Testis (tissue), 3 donors: ENCODE results near the gene GCNA. TPM values are rescaled to one million over a fixed set of nuclear protein-coding genes. Genes with fewer than 3 reads are reported as not detected.
"Not testable (repeated sequence)": the region's sequence is repeated elsewhere in the genome, so short reads cannot be mapped to it uniquely, and the experiment has no call there.

Experiments
- DNase-seq: peaks from one replicate; pipeline ENCODE4 v3.0.0-alpha.2; 2019
- H3K27ac ChIP-seq, 2 donors: fragments of 200-600 bp; sonication (generic); one replicate each; pipeline ENCODE4 v1.5.1; 2019
- H3K27me3 ChIP-seq: fragments of 200-600 bp; sonication (generic); one replicate; pipeline ENCODE4 v1.5.1; 2019
- H3K36me3 ChIP-seq: fragments of 200-600 bp; sonication (generic); one replicate; pipeline ENCODE4 v1.5.1; 2017; ENCODE audit warnings: low read depth; ENCODE audit errors: missing control alignments
- H3K4me1 ChIP-seq: fragments of 200-600 bp; sonication (generic); one replicate; pipeline ENCODE4 v1.5.1; 2019
- H3K4me3 ChIP-seq, 2 donors: fragments of 200-600 bp; sonication (generic); one replicate each; pipeline ENCODE4 v1.5.1; 2017 to 2019
- H3K9me3 ChIP-seq: fragments of 200-600 bp; sonication (generic); one replicate; pipeline ENCODE4 v1.5.1; 2017
- POLR2A ChIP-seq: fragments of 450-650 bp; IDR thresholded peaks from one replicate; pipeline ENCODE4 v1.6.1; 2017; ENCODE audit warnings: antibody characterized with exemption, mild to moderate bottlenecking, moderate library complexity
- WGBS, 2 donors: methylation state at CpG; one replicate each; pipeline ENCODE4 v1.1.5; 2018; 5-methylcytosine and 5-hydroxymethylcytosine counted together
- intact Hi-C: fragments of 100-400 bp; cut with DNase I; formaldehyde crosslinking; loops from one replicate; pipeline ENCODE4 v1.15.1; 2023; ENCODE audit warnings: low total_unique reads
- polyA plus RNA-seq: library from polyadenylated mRNA; stranded (reverse); fragments of 350-450 nt; fragmentation: Illumina TruSeq; extraction: RNeasy Lipid Tissue Mini Kit (QIAGEN cat#74804); gene quantifications from one replicate; pipeline ENCODE4 v1.2.3, GENCODE V29; 2014; ENCODE audit warnings: low read depth, low replicate concordance; ENCODE audit not compliant: insufficient read depth
- total RNA-seq, 2 donors: library from RNA; depleted of rRNA; stranded (reverse); fragments of >200 nt; gene quantifications; one replicate each; pipeline ENCODE4 v1.2.3, GENCODE V29; 2016
- TF ChIP-seq, protein P1 (sequence below), 3 experiments: fragments of 450-650 bp in 2 of 3; fragments of 200-600 bp in 1 of 3; sonication (generic) in 1 of 3; IDR thresholded peaks; one replicate each; pipeline ENCODE4 v1.5.1; 2016 to 2019; ENCODE audit warnings: antibody characterized with exemption in 3 of 3, mild to moderate bottlenecking in 2 of 3, moderate library complexity in 1 of 3

The GCNA gene
- total and polyA plus RNA-seq, 3 donors from 2014 or later, result 18.4 to 30.7 (median 30.0) TPM

DNA sequence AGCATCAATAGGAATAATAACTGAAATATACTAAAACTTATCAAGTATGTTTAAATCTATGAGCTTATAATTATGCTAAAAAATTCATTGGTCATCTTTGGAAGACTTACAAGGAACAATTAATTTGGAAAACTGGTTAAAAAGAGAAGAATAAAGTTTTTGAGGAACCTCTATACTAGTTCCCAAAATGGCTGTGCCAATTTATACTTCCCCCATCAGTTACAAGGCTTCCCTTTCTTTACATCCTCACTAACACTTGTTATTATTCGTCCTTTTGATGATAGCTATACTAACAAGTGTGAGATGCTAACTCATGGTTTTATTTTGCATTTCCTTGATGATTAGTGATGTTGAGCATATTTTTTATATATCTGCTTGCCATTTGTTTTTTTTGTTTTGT is 28.3 kb upstream of the GCNA start:
- no peaks in the 10 kb centered on the region for H3K36me3 ChIP-seq
- H3K4me3 ChIP-seq, result no peak overlapping the region
- 82 to 92% methylated on average over 1 of the region's 1 CpG for whole genome bisulfite sequencing, 2 donors
- no peaks in the 10 kb centered on the region for H3K27me3 ChIP-seq
- no peak for DNase-seq
- H3K9me3 ChIP-seq, result no peaks in the 10 kb centered on the region
- no peak for TF ChIP-seq POLR2A
- TF ChIP-seq, protein P1, sequence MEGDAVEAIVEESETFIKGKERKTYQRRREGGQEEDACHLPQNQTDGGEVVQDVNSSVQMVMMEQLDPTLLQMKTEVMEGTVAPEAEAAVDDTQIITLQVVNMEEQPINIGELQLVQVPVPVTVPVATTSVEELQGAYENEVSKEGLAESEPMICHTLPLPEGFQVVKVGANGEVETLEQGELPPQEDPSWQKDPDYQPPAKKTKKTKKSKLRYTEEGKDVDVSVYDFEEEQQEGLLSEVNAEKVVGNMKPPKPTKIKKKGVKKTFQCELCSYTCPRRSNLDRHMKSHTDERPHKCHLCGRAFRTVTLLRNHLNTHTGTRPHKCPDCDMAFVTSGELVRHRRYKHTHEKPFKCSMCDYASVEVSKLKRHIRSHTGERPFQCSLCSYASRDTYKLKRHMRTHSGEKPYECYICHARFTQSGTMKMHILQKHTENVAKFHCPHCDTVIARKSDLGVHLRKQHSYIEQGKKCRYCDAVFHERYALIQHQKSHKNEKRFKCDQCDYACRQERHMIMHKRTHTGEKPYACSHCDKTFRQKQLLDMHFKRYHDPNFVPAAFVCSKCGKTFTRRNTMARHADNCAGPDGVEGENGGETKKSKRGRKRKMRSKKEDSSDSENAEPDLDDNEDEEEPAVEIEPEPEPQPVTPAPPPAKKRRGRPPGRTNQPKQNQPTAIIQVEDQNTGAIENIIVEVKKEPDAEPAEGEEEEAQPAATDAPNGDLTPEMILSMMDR (IDR thresholded peaks at IDR 0.05), result no peak
- H3K4me1 ChIP-seq, result no peaks in the 10 kb centered on the region
- H3K27ac ChIP-seq, result no peak overlapping the region
- intact Hi-C loops, result no loop called here

DNA sequence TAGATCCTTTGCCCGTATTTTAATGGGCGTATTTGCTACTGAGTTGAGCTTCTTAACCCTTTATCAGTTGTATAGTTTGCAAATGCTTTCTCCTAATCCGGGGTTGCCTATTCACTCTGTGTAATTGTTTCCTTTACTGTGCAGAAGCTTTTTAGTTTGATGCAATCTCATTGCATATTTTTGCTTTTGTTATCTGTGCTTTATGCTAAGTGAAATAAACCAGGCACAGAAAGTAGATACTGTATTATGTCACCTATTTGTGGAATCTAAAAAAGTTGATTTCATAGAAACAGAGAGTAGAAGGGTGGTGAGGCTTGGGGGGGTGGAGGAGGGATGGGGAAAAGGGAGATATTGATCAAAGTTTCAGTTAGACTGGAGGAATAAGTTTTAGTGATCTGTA is 27.7 kb upstream of the GCNA start:
- DNase-seq, result no peak
- H3K4me1 ChIP-seq, result no peaks in the 10 kb centered on the region
- H3K36me3 ChIP-seq, result no peaks in the 10 kb centered on the region
- intact Hi-C loops, result no loop called here
- no peak for TF ChIP-seq POLR2A
- TF ChIP-seq, protein P1 (IDR thresholded peaks at IDR 0.05), result no peak
- H3K27ac ChIP-seq, result no peak overlapping the region
- WGBS, 2 donors, result 69 to 88% methylated on average over 3 of the region's 3 CpGs
- no peak overlapping the region for H3K4me3 ChIP-seq
- H3K9me3 ChIP-seq, result no peaks in the 10 kb centered on the region
- no peaks in the 10 kb centered on the region for H3K27me3 ChIP-seq

DNA sequence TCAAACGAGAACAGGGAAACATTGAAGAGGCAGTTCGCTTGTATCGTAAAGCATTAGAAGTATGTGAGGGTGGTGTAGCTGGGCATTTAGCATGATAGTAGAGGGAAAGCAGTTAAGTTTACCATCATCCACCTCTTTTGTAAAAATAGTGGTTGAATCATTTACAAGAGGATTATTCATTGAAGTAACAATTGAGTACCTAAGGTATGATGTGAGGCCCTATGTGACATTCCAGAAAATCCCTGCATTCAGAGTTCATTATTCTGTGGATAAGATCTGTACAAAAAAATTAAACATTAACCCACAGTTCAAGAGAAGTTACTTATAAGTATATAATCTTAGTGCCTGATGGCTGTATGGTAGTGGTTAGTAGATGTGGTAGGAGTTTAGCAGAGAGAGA is 22.2 kb upstream of the GCNA start:
- Histone ChIP-seq H3K36me3 (no peaks in the 10 kb centered on the region), H3K27me3 (no peaks in the 10 kb centered on the region), H3K4me1 (no peaks in the 10 kb centered on the region), H3K27ac (no peak overlapping the region), H3K9me3 (no peaks in the 10 kb centered on the region), H3K4me3 (no peak overlapping the region)
- 79 to 88% methylated on average over 3 of the region's 3 CpGs for WGBS, 2 donors
- TF ChIP-seq, protein P1 (IDR thresholded peaks at IDR 0.05), result no peak
- TF ChIP-seq POLR2A, result no peak
- DNase-seq, result no peak
- intact Hi-C loops, result no loop called here

DNA sequence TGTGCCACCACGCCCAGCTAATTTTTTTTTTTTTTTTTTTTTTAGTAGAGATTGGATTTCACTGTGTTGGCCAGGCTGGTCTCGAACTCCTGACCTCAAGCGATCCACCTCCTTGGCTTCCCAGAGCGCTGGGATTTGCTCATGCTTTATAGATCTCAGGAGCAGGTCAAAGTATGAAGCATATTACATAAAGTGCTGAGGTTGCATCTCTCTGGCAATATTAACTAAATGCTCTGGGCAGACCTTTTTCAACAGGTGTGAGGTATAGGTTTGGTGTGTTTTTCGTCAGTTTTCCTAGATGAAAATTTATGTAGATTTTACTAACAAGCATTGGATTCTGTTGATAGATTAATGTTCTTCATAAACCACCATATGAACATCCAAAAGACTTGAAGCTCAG is 19.3 kb upstream of the GCNA start:
- H3K4me3 ChIP-seq, result no peak overlapping the region
- H3K27ac ChIP-seq, result no peak overlapping the region
- H3K9me3 ChIP-seq, result no peaks in the 10 kb centered on the region
- H3K36me3 ChIP-seq, result no peaks in the 10 kb centered on the region
- intact Hi-C loops, result no loop called here
- no peaks in the 10 kb centered on the region for H3K27me3 ChIP-seq
- no peak for DNase-seq
- no peaks in the 10 kb centered on the region for H3K4me1 ChIP-seq
- TF ChIP-seq POLR2A, result no peak
- TF ChIP-seq, protein P1 (IDR thresholded peaks at IDR 0.05), result no peak
- WGBS, 2 donors, result 95 to 97% methylated on average over 4 to 5 of the region's 5 CpGs

DNA sequence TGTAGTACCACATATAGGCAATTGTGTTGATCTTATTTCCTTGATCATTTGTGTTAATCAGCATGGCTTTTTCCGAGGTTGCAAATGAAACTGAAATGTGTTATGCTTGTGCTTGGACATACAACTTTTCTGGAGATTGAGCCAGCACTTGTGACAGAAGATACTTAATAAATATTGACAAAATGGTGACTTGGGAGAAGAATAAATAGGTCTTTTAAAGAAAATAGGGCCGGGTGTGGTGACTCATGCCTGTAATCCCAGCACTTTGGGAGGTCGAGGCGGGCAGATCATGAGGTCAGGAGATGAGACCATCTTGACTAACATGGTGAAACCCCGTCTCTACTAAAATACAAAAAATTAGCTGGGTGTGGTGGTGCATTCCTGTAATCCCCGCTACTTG is 18.5 kb upstream of the GCNA start:
- H3K9me3 ChIP-seq, H3K27me3 ChIP-seq, H3K36me3 ChIP-seq, H3K4me1 ChIP-seq, intact Hi-C loops, H3K27ac ChIP-seq, H3K4me3 ChIP-seq, DNase-seq: not testable (repeated sequence)
- 81 to 89% methylated on average over 6 of the region's 6 CpGs for WGBS, 2 donors
